ENCODE data around the gene INPP5A. TPM values are rescaled to one million over a fixed set of nuclear protein-coding genes. Genes with fewer than 3 reads are reported as not detected.

Gene INPP5A
- total RNA-seq, 1 experiment from 2014 or later, result 12.3 TPM

DNA sequence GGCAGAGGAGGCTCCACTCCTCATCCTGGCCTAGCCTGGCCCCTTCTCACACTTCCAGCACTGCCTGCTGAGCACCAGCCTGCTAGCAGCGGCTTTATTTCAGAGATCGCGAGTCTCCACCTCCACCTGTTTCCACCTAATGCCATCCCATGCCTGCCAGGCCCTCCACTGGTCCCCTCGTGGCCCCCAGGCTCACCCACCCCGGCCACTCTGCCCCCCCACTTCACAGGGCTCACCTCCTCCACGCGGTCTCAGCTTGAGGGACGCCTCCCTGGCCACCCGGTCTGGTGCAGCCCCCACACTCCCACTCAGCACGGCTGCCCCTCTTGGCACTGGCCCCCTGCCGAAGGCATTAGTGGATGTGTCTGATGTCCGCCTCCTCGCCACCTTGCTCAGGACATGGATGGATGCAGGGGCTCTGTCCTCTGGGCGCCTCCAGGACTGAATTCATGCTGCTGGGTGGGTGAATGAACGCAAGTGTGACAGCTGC, 252.1 kb downstream of the INPP5A start:
- ChIA-PET RAD21 (ENCODE audit: low non-redundant PET in 1 of 2, low total read pairs in 2 of 2, uncharacterized antibody in 2 of 2, unreplicated experiment in 2 of 2) (no interaction called here), CTCF (no interaction called here), POLR2A (no interaction called here)
- Histone ChIP-seq H3K9me2 (ENCODE audit: insufficient read depth) (no peaks in the 10 kb centered on the region), H3K27me3 (ENCODE audit: insufficient read depth, low read length) (no peaks in the 10 kb centered on the region), H3K4me2 (ENCODE audit: low read length) (no peak overlapping the region), H3K4me1 (ENCODE audit: control insufficient read depth in 1 of 2, insufficient read depth in 2 of 2, low read length in 2 of 2) (no peaks in the 10 kb centered on the region), H4K20me1 (ENCODE audit: insufficient read depth) (no peaks in the 10 kb centered on the region), H2AFZ (ENCODE audit: low read depth, low read length, poor library complexity, severe bottlenecking) (no peak overlapping the region), H3K9me3 (ENCODE audit: control insufficient read depth in 1 of 2, insufficient read depth in 1 of 2, low read depth in 1 of 2, low read length in 2 of 2) (no peaks in the 10 kb centered on the region), H3K9ac (ENCODE audit: low read length) (no peak overlapping the region), H3K4me3 (replicated peaks in 1 of 2; ENCODE audit: low read depth in 1 of 2, low read length in 2 of 2) (no peak overlapping the region), H3K27ac (ENCODE audit: low read depth, low read length) (no peak overlapping the region), H3K79me2 (ENCODE audit: insufficient read depth, low read length) (no peaks in the 10 kb centered on the region), H3K36me3 (ENCODE audit: control insufficient read depth in 1 of 2, insufficient read depth in 2 of 2, low read length in 2 of 2) (no peaks in the 10 kb centered on the region)
- DNase-seq (ENCODE audit: low read depth, low spot score) (no peak), ATAC-seq (no peak)
- BruUV-seq (replicated peaks), result no TSS peak
- TF ChIP-seq TCF7L2 (IDR thresholded peaks at IDR 0.05; ENCODE audit: borderline replicate concordance, extremely low read depth, insufficient read depth, insufficient read length) (no peak), FOSL1 (IDR thresholded peaks at IDR 0.05; ENCODE audit: low read depth) (no peak), EZH2 (IDR thresholded peaks at IDR 0.05) (no peak), ZBTB33 (IDR thresholded peaks at IDR 0.05; ENCODE audit: extremely low read depth, insufficient replicate concordance, low read length) (no peak), SP1 (IDR thresholded peaks at IDR 0.05; ENCODE audit: low read depth) (no peak), SRF (IDR thresholded peaks at IDR 0.05; ENCODE audit: low read depth) (no peak), JUND (IDR thresholded peaks at IDR 0.05) (no peak), ZNF274 (IDR thresholded peaks at IDR 0.05; ENCODE audit: low read depth, low read length) (no peak)
- TF ChIP-seq, protein P1, sequence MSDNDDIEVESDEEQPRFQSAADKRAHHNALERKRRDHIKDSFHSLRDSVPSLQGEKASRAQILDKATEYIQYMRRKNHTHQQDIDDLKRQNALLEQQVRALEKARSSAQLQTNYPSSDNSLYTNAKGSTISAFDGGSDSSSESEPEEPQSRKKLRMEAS (IDR thresholded peaks at IDR 0.05), result no peak
- TF ChIP-seq, protein P2, sequence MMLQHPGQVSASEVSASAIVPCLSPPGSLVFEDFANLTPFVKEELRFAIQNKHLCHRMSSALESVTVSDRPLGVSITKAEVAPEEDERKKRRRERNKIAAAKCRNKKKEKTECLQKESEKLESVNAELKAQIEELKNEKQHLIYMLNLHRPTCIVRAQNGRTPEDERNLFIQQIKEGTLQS (IDR thresholded peaks at IDR 0.05), result no peak
- intact Hi-C loops (cut with micrococcal nuclease), result no loop called here
